Colonic mucosa (tissue), 4 donors: Measurements from ENCODE around the gene VSX1. TPM values are rescaled to one million over a fixed set of nuclear protein-coding genes. Genes with fewer than 3 reads are reported as not detected.

ENCODE experiments used
- DNase-seq: peaks from one replicate; pipeline ENCODE4 v3.0.0-alpha.2; 2020
- H3K27ac ChIP-seq: fragments of 200-600 bp; one replicate; pipeline ENCODE4 v1.8.0; 2021
- H3K27me3 ChIP-seq: fragments of 200-600 bp; one replicate; pipeline ENCODE4 v1.8.0; 2021
- H3K36me3 ChIP-seq: fragments of 200-600 bp; one replicate; pipeline ENCODE4 v1.8.0; 2021
- H3K4me1 ChIP-seq: fragments of 200-600 bp; one replicate; pipeline ENCODE4 v1.8.0; 2021; ENCODE audit warnings: mild to moderate bottlenecking
- H3K4me3 ChIP-seq: fragments of 200-600 bp; one replicate; pipeline ENCODE4 v1.8.0; 2021
- H3K9ac ChIP-seq, 2 donors: one replicate each; pipeline ENCODE4 v1.7.0; 2013; ENCODE audit warnings: control low read depth in 2 of 2, low read depth in 2 of 2, low read length in 2 of 2
- H3K9me3 ChIP-seq: fragments of 200-600 bp; one replicate; pipeline ENCODE4 v1.8.0; 2021
- intact Hi-C: fragments of 100-400 bp; cut with DNase I; formaldehyde crosslinking; loops from one replicate; pipeline ENCODE4 v1.14.1; 2022
- total RNA-seq, 2 donors: library from RNA; stranded (reverse); fragmentation: NEBNext Ultra II Directional in 1 of 2; extraction: Animal tissue kit (Norgen Biotek cat#: 25700) in 1 of 2; gene quantifications; one replicate each; pipeline ENCODE4 v1.2.1, GENCODE V29; 2021
- TF ChIP-seq, protein P1 (sequence below): fragments of 200-600 bp; IDR thresholded peaks from one replicate; pipeline ENCODE4 v1.8.0; 2022; ENCODE audit warnings: antibody characterized with exemption, mild to moderate bottlenecking
- donor health status: healthy.
- donor health status: DM: no; HTN: no; CAD: no.
- donor health status: DM: no; HTN: no; CAD: no.

The VSX1 gene
- not detected for total RNA-seq

DNA sequence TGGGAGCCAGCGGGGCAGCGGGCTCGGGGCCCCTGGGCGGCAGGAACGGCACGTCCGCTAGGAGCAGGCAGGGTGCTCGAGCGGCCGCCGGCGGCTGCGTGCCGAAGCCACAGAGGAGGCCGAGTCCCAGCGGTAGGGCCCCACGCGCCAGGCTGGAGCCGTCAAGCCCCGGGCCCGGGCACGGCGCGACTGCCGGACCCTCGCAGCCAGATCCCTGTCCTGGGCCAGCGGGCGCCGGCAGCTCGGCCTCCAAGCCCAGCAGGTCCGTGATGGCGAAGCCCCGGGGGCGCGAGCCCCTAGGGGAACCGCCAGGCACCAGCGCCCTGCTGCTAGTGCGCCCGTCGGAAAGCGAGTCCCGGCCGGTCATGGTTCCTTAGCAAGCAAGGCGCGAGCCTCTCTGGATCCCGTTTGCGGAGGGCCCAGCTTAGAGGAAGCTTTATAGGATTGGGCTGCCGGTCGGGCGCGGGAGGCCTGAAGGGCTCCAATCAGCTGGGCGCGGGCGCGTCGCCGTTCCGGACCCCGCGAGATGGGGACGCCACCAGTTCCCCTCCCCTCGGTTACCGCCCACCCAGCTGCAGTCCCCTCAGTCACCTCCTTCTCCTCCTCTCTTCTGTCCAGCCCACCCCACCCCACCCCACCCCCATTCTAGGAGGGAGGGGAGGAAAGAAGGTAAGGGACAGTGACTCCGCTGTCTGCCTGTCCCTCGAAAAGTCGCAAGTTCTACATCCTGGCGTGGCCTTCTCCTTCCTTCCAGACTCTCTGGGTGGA, at the start of gene VSX1:
VSX1 (minus strand) TSS at position 412 of the 768 bp plus-strand sequence; CDS start at position 367, 45 bp downstream.
- H3K9me3 ChIP-seq = no peaks in the 10 kb centered on the region
- intact Hi-C loops = no loop called here
- no peaks in the 10 kb centered on the region for H3K4me1 ChIP-seq
- H3K27ac ChIP-seq = no peak within 1 kb of the TSS
- H3K9ac ChIP-seq = no peak within 1 kb of the TSS
- TF ChIP-seq, protein P1, sequence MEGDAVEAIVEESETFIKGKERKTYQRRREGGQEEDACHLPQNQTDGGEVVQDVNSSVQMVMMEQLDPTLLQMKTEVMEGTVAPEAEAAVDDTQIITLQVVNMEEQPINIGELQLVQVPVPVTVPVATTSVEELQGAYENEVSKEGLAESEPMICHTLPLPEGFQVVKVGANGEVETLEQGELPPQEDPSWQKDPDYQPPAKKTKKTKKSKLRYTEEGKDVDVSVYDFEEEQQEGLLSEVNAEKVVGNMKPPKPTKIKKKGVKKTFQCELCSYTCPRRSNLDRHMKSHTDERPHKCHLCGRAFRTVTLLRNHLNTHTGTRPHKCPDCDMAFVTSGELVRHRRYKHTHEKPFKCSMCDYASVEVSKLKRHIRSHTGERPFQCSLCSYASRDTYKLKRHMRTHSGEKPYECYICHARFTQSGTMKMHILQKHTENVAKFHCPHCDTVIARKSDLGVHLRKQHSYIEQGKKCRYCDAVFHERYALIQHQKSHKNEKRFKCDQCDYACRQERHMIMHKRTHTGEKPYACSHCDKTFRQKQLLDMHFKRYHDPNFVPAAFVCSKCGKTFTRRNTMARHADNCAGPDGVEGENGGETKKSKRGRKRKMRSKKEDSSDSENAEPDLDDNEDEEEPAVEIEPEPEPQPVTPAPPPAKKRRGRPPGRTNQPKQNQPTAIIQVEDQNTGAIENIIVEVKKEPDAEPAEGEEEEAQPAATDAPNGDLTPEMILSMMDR = no peak
- H3K4me3 ChIP-seq = no peak within 1 kb of the TSS
- H3K36me3 ChIP-seq = no peaks in the 10 kb centered on the region
- H3K27me3 ChIP-seq = peaks cover 52% of the 10 kb centered on the region
- DNase-seq = no peak

DNA sequence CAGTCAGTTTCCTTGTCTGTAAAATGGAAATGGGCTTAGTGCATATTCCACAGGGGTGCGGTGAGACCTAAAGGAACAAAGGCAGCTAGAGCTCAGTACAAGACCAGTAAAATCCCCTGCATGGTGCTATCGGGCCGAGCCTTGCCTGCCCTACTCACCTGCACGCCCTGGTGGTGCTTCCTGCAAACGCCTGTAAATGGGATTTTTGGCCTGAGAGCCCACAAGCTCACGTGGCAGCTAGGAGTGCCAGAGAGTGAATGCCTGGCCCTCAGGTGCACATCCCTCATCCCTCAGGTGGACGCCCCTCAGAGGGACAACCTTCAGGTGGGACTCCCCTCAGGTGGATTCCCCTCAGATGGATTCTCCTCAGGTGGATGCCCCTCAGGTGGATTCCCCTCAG, 48.0 kb upstream of the VSX1 start:
- DNase-seq = no peak
- Histone ChIP-seq H3K4me1 (no peaks in the 10 kb centered on the region), H3K9me3 (no peaks in the 10 kb centered on the region), H3K36me3 (no peaks in the 10 kb centered on the region), H3K4me3 (no peak overlapping the region), H3K9ac (no peak overlapping the region), H3K27ac (no peak overlapping the region), H3K27me3 (no peaks in the 10 kb centered on the region)
- TF ChIP-seq, protein P1 = no peak
- intact Hi-C loops = no loop called here

DNA sequence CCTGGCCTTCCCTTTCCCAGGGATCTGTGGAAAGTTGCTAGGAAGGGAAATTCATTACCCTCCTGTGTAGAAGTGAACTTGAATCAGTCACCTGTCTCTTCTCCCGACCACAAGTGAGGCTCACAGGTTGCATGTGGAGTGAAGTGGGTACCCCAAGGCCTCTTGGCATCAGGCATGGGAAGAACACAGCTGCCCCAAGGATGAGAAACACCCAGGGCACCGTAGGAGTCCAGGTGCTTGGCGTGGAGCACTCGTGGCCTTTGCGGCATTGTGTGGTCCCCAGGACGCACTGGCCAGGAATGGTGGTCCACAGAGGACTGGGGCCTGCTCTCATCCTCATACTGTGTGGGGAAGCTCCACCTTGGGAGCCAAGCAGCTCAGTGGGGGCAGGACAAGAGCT, 47.5 kb upstream of the VSX1 start:
- Histone ChIP-seq H3K36me3 (no peaks in the 10 kb centered on the region), H3K9ac (no peak overlapping the region), H3K4me3 (no peak overlapping the region), H3K9me3 (no peaks in the 10 kb centered on the region), H3K27me3 (no peaks in the 10 kb centered on the region), H3K27ac (no peak overlapping the region), H3K4me1 (no peaks in the 10 kb centered on the region)
- TF ChIP-seq, protein P1 = no peak
- DNase-seq = no peak
- intact Hi-C loops = no loop called here

DNA sequence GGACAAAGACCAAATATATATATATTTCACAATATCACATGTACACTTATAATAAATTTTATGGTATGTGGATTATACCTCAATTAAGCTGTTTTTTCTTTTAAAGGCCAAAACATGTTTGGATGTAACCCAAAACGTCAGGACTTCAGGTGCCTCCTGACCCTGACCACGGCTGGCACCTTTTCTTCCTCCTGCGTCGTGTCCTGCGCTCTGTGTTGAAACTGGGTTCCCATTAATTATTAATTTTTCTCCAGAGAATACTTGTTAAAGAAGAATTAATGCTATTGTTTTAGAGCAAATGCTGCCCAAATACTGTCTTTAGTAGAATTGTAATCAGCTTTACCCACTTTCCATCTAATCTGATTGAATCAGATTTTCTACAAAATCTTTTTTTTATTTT, 46.7 kb upstream of the VSX1 start:
- no peak overlapping the region for H3K27ac ChIP-seq
- DNase-seq = no peak
- intact Hi-C loops = no loop called here
- H3K4me1 ChIP-seq = no peaks in the 10 kb centered on the region
- H3K9ac ChIP-seq = no peak overlapping the region
- TF ChIP-seq, protein P1 = no peak
- no peaks in the 10 kb centered on the region for H3K27me3 ChIP-seq
- H3K36me3 ChIP-seq = no peaks in the 10 kb centered on the region
- no peaks in the 10 kb centered on the region for H3K9me3 ChIP-seq
- no peak overlapping the region for H3K4me3 ChIP-seq

DNA sequence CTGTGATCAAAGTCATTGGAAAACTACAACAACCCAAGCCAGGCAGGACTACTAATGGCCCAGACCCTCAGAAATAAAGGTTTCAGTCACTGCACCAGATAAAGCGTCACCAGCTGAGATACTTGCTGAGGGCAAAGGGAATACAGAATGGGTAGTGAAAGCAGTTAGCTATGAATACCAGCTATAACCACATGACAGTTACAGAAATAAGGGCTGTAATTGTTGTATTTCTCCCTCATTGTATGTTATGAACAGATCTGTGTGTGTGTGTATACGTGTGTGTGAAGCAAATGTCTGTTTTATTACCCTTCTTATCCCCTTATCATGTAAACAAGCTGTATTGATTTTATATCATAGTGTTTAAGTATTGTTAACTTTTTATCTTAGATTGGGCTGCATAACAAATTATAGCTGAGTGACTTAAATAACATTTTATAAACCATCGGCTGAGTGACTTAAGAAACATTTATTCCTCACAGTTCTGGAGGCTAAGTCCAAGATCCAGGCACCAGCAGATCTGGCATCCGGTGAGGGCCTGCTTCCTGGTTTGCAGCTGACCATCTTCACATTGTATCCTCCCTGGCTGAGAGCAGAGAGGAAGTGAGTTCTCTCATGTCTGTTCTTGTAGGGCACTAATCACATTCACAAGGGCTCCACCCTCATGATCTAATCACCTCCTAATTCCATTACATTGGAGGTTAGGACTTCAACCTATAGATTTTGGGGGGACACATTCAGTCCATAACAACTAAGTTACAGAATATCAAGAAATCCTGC, 46.0 kb upstream of the VSX1 start:
- Histone ChIP-seq H3K36me3 (no peaks in the 10 kb centered on the region), H3K4me3 (no peak overlapping the region), H3K9ac (no peak overlapping the region), H3K4me1 (no peaks in the 10 kb centered on the region), H3K27ac (no peak overlapping the region), H3K9me3 (no peaks in the 10 kb centered on the region), H3K27me3 (no peaks in the 10 kb centered on the region)
- DNase-seq = no peak
- intact Hi-C loops = no loop called here
- TF ChIP-seq, protein P1 = no peak
